ENCODE results near the gene FAHD2A. TPM values are rescaled to one million over a fixed set of nuclear protein-coding genes. Genes with fewer than 3 reads are reported as not detected.

The FAHD2A gene
- total RNA-seq, result 17.6 and 20.4 TPM in 2 replicates

GRCh38 chr2:95402370-95403203 is at the start of gene FAHD2A:
Gene FAHD2A (plus strand): TSS chr2:95402708. CDS start chr2:95405559, 2,851 bp downstream.

Small RNA genes within 50 kb of the gene (small RNA-seq; reads per million reads assigned to genes)
- not detected for gene AC133104.2

Other genes with a start within 250 kb of the FAHD2A start
- gene ZNF514, start 242.9 kb upstream of the FAHD2A start, total RNA-seq, result 15.7 and 15.8 TPM in 2 replicates
- 6.7 and 10.1 TPM in 2 replicates for gene ZNF2, start 236.9 kb upstream of the FAHD2A start, total RNA-seq
- 5.9 and 8.2 TPM in 2 replicates for gene ZNF892, start 195.2 kb upstream of the FAHD2A start, total RNA-seq
- gene PROM2, start 128.3 kb upstream of the FAHD2A start, total RNA-seq, result 0.26 and 0.32 TPM in 2 replicates
- 3.5 and 4.2 TPM in 2 replicates for gene KCNIP3, start 105.4 kb upstream of the FAHD2A start, total RNA-seq
- gene TRIM43B, start 82.0 kb downstream of the FAHD2A start, total RNA-seq, result not detected in 2 replicates
- gene TRIM43, start 189.3 kb downstream of the FAHD2A start, total RNA-seq, result not detected in 2 replicates